ENCODE data around the gene SCAMP4. TPM values are rescaled to one million over a fixed set of nuclear protein-coding genes. Genes with fewer than 3 reads are reported as not detected.

SCAMP4 gene
- total RNA-seq, 1 experiment from 2014 or later = 63.3 TPM

DNA sequence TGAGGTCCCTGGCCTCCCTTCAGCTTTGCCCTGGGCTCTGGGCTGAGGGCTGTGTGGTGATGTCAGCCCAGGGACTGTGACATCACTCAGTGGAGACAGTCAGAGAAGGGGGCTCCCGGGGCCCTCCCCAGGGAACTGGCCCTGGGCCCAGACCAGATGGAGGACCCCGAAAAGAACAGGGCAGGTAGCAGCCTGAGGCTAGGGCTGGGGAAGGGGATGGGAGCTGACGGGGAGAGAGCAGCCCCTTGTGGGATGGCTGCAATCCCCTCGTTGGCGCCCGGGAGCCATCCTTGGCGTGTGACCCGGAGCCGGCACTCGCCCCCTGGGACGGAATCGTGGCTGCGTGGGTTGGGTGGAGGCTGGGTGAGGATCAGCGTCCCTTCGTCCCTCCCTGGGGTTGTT, 49.3 kb downstream of the SCAMP4 start:
- H4K20me1 ChIP-seq (ENCODE audit: insufficient read depth) = no peaks in the 10 kb centered on the region

DNA sequence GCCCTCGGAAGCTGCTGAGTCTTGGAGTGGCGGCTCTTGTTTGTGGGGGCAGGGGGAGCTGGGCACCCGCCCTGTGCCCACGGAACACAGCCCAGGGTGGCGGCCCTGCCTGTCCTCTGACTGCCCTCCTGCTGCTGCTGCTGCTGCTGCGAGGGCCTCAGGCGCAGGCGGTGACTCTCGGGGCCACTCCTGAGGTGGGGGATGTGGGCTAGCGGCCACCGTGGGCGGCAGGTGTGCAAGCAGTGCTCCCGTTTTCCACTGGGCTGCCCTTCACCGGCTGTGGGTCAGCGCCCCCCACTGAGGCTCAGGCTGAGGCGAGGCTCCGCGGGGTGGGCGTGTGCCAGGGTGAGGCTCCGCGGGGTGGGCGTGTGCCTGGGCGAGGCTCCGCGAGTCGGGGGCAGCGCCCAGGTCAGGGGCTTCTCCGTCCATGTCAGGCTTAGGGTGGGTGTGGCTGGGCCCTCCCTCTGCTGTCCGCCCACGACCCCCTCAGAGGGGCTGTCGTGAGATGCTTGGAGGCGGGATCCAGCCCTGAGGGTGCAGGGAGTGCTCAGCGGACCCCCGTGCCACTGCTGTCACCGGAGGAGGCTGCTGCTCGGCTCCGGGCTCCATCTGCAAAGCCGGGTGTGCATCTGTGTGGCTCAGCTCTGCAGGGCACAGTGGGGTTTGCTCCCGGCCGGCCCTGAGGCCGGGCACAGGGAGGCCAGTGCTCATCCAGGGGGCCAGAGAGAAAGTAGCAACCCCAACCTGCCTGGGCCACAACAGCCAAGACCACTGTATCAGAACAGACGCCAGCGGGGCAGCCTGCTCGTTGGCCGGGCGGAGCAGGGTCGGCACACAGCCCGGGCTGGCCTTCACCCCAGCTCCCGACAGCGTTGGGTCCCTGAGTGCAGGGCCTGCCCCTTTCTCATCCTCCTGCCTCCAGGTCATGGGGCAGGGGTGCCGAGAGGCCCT, 50.2 kb downstream of the SCAMP4 start:
- intact Hi-C loops (cut with micrococcal nuclease) = no loop called here
- ChIA-PET POLR2A (no interaction called here), RAD21 (ENCODE audit: low non-redundant PET in 1 of 2, low total read pairs in 2 of 2, uncharacterized antibody in 2 of 2, unreplicated experiment in 2 of 2) (no interaction called here), CTCF (interaction anchor here (1.3 kb wide), 1 partner anchor 9 kb away, joined by 3 read pairs; no protein-coding TSS in a partner anchor)
- peaks cover 83% of the 10 kb centered on the region for H3K79me2 ChIP-seq (ENCODE audit: insufficient read depth, low read length)
- H3K9ac ChIP-seq (ENCODE audit: low read length) = no peak overlapping the region
- H3K36me3 ChIP-seq (ENCODE audit: control insufficient read depth in 1 of 2, insufficient read depth in 2 of 2, low read length in 2 of 2) = no peaks in the 10 kb centered on the region; a peak in 1 of 4 replicates
- no peak for ATAC-seq
- no peaks in the 10 kb centered on the region for H3K4me1 ChIP-seq (ENCODE audit: control insufficient read depth in 1 of 2, insufficient read depth in 2 of 2, low read length in 2 of 2)
- no peaks in the 10 kb centered on the region for H3K9me2 ChIP-seq (ENCODE audit: insufficient read depth)
- no peaks in the 10 kb centered on the region for H3K9me3 ChIP-seq (ENCODE audit: control insufficient read depth in 1 of 2, insufficient read depth in 1 of 2, low read depth in 1 of 2, low read length in 2 of 2)
- H2AFZ ChIP-seq (ENCODE audit: low read depth, low read length, poor library complexity, severe bottlenecking) = no peak overlapping the region
- H3K27me3 ChIP-seq (ENCODE audit: insufficient read depth, low read length) = no peaks in the 10 kb centered on the region
- H3K4me3 ChIP-seq (replicated peaks in 1 of 2; ENCODE audit: low read depth in 1 of 2, low read length in 2 of 2) = no peak overlapping the region
- no TSS peak for BruUV-seq (replicated peaks)
- DNase-seq (ENCODE audit: low read depth, low spot score) = no peak
- no peak overlapping the region for H3K27ac ChIP-seq (ENCODE audit: low read depth, low read length)
- H4K20me1 ChIP-seq (ENCODE audit: insufficient read depth) = no peaks in the 10 kb centered on the region
- H3K4me2 ChIP-seq (ENCODE audit: low read length) = no peak overlapping the region
- TF ChIP-seq SRF (IDR thresholded peaks at IDR 0.05; ENCODE audit: low read depth) = no peak
- no peak for TF ChIP-seq CEBPB (IDR thresholded peaks at IDR 0.05; ENCODE audit: low read depth)
- TF ChIP-seq POLR2AphosphoS5 (IDR thresholded peaks at IDR 0.05; ENCODE audit: low read depth, low read length) = no peak
- no peak for TF ChIP-seq POLR2A (IDR thresholded peaks at IDR 0.05; ENCODE audit: borderline replicate concordance, extremely low read depth, insufficient read depth, insufficient read length)
- TF ChIP-seq, protein P1, sequence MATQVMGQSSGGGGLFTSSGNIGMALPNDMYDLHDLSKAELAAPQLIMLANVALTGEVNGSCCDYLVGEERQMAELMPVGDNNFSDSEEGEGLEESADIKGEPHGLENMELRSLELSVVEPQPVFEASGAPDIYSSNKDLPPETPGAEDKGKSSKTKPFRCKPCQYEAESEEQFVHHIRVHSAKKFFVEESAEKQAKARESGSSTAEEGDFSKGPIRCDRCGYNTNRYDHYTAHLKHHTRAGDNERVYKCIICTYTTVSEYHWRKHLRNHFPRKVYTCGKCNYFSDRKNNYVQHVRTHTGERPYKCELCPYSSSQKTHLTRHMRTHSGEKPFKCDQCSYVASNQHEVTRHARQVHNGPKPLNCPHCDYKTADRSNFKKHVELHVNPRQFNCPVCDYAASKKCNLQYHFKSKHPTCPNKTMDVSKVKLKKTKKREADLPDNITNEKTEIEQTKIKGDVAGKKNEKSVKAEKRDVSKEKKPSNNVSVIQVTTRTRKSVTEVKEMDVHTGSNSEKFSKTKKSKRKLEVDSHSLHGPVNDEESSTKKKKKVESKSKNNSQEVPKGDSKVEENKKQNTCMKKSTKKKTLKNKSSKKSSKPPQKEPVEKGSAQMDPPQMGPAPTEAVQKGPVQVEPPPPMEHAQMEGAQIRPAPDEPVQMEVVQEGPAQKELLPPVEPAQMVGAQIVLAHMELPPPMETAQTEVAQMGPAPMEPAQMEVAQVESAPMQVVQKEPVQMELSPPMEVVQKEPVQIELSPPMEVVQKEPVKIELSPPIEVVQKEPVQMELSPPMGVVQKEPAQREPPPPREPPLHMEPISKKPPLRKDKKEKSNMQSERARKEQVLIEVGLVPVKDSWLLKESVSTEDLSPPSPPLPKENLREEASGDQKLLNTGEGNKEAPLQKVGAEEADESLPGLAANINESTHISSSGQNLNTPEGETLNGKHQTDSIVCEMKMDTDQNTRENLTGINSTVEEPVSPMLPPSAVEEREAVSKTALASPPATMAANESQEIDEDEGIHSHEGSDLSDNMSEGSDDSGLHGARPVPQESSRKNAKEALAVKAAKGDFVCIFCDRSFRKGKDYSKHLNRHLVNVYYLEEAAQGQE (IDR thresholded peaks at IDR 0.05; ENCODE audit: low read depth) = no peak
- TF ChIP-seq, protein P2, sequence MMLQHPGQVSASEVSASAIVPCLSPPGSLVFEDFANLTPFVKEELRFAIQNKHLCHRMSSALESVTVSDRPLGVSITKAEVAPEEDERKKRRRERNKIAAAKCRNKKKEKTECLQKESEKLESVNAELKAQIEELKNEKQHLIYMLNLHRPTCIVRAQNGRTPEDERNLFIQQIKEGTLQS (IDR thresholded peaks at IDR 0.05) = no peak
- no peak for TF ChIP-seq EZH2phosphoT487 (IDR thresholded peaks at IDR 0.05; ENCODE audit: borderline replicate concordance)
- TF ChIP-seq CBX3 (IDR thresholded peaks at IDR 0.05; ENCODE audit: low read depth) = no peak
- TF ChIP-seq SP1 (IDR thresholded peaks at IDR 0.05; ENCODE audit: low read depth) = no peak
- no peak for TF ChIP-seq EGR1 (IDR thresholded peaks at IDR 0.05; ENCODE audit: low read depth)
- TF ChIP-seq YY1 (IDR thresholded peaks at IDR 0.05; ENCODE audit: extremely low read depth, insufficient replicate concordance, low read depth, low read length) = no peak
- TF ChIP-seq, protein P3, sequence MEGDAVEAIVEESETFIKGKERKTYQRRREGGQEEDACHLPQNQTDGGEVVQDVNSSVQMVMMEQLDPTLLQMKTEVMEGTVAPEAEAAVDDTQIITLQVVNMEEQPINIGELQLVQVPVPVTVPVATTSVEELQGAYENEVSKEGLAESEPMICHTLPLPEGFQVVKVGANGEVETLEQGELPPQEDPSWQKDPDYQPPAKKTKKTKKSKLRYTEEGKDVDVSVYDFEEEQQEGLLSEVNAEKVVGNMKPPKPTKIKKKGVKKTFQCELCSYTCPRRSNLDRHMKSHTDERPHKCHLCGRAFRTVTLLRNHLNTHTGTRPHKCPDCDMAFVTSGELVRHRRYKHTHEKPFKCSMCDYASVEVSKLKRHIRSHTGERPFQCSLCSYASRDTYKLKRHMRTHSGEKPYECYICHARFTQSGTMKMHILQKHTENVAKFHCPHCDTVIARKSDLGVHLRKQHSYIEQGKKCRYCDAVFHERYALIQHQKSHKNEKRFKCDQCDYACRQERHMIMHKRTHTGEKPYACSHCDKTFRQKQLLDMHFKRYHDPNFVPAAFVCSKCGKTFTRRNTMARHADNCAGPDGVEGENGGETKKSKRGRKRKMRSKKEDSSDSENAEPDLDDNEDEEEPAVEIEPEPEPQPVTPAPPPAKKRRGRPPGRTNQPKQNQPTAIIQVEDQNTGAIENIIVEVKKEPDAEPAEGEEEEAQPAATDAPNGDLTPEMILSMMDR (IDR thresholded peaks at IDR 0.05 in 2 of 3, conservative IDR thresholded peaks at IDR 0.05 in 1 of 3; ENCODE audit: borderline replicate concordance in 1 of 3, insufficient read depth in 1 of 3, low read depth in 2 of 3, low read length in 2 of 3) = no peak

More for the DNA sequence above, 49.3 kb downstream of the SCAMP4 start:
- DNase-seq (ENCODE audit: low read depth, low spot score) = no peak
- H3K4me2 ChIP-seq (ENCODE audit: low read length) = no peak overlapping the region
- ChIA-PET POLR2A (no interaction called here), RAD21 (ENCODE audit: low non-redundant PET in 1 of 2, low total read pairs in 2 of 2, uncharacterized antibody in 2 of 2, unreplicated experiment in 2 of 2) (no interaction called here), CTCF (interaction anchor here (1.3 kb wide), 1 partner anchor 8 kb away, joined by 3 read pairs; no protein-coding TSS in a partner anchor)
- no peaks in the 10 kb centered on the region for H3K9me2 ChIP-seq (ENCODE audit: insufficient read depth)
- no peaks in the 10 kb centered on the region for H3K27me3 ChIP-seq (ENCODE audit: insufficient read depth, low read length)
- no peak for TF ChIP-seq POLR2AphosphoS5 (IDR thresholded peaks at IDR 0.05; ENCODE audit: low read depth, low read length)
- TF ChIP-seq ZFX (IDR thresholded peaks at IDR 0.05) = no peak
- TF ChIP-seq SRF (IDR thresholded peaks at IDR 0.05; ENCODE audit: low read depth) = no peak
- no peak for TF ChIP-seq EZH2 (IDR thresholded peaks at IDR 0.05)
- no TSS peak for BruUV-seq (replicated peaks)
- no peak overlapping the region for H3K27ac ChIP-seq (ENCODE audit: low read depth, low read length)
- no peaks in the 10 kb centered on the region for H3K4me1 ChIP-seq (ENCODE audit: control insufficient read depth in 1 of 2, insufficient read depth in 2 of 2, low read length in 2 of 2)
- H2AFZ ChIP-seq (ENCODE audit: low read depth, low read length, poor library complexity, severe bottlenecking) = no peak overlapping the region
- no peaks in the 10 kb centered on the region for H3K9me3 ChIP-seq (ENCODE audit: control insufficient read depth in 1 of 2, insufficient read depth in 1 of 2, low read depth in 1 of 2, low read length in 2 of 2)
- no peak for ATAC-seq
- H3K9ac ChIP-seq (ENCODE audit: low read length) = no peak overlapping the region
- intact Hi-C loops (cut with micrococcal nuclease) = no loop called here
- peaks cover 83% of the 10 kb centered on the region for H3K79me2 ChIP-seq (ENCODE audit: insufficient read depth, low read length)
- H3K36me3 ChIP-seq (ENCODE audit: control insufficient read depth in 1 of 2, insufficient read depth in 2 of 2, low read length in 2 of 2) = peaks cover 0 to 3% of the 10 kb centered on the region in 2 experiments; a peak in 1 of 4 replicates
- no peak overlapping the region for H3K4me3 ChIP-seq (replicated peaks in 1 of 2; ENCODE audit: low read depth in 1 of 2, low read length in 2 of 2)

All from HCT116 (cell line).